Type B pancreatic cell (in vitro differentiated cells): ENCODE measurements around the gene C12orf76. TPM values are rescaled to one million over a fixed set of nuclear protein-coding genes. Genes with fewer than 3 reads are reported as not detected.
A peak's percentile ranks its signal among the peaks of the same experiment; 100 is the strongest.

ENCODE experiments used
- DNase-seq: peaks from one replicate; pipeline ENCODE4 v3.0.0; 2021; ENCODE audit warnings: mixed read lengths; ENCODE audit not compliant: unreplicated experiment; ENCODE audit errors: extremely low spot score
- H3K27ac Mint-ChIP-seq: 2 replicates; pipeline ENCODE4 v1.8.0; 2021; ENCODE audit warnings: mild to moderate bottlenecking, mixed read lengths
- H3K27me3 Mint-ChIP-seq: 2 replicates; pipeline ENCODE4 v1.8.0; 2021; ENCODE audit warnings: mixed read lengths
- H3K36me3 Mint-ChIP-seq: 2 replicates; pipeline ENCODE4 v1.8.0; 2021; ENCODE audit warnings: mixed read lengths
- H3K4me1 Mint-ChIP-seq: one replicate; pipeline ENCODE4 v1.8.0; 2021; ENCODE audit warnings: mixed read lengths; ENCODE audit not compliant: unreplicated experiment
- H3K4me3 Mint-ChIP-seq: 2 replicates; pipeline ENCODE4 v1.8.0; 2021; ENCODE audit warnings: mild to moderate bottlenecking, mixed read lengths
- H3K9me3 Mint-ChIP-seq: 2 replicates; pipeline ENCODE4 v1.8.0; 2021; ENCODE audit warnings: mixed read lengths
- CTCF ChIP-seq: fragments of 200-600 bp; sonication (generic); conservative IDR thresholded peaks from 2 replicates; pipeline ENCODE4 v1.5.0; 2021; ENCODE audit warnings: antibody characterized with exemption, mild to moderate bottlenecking
- total RNA-seq: library from RNA; stranded (reverse); gene quantifications from 2 replicates; pipeline ENCODE4 v1.2.1, GENCODE V29; 2021; ENCODE audit warnings: low replicate concordance

The C12orf76 gene
- total RNA-seq, 1 donor from 2014 or later, result 20.8 TPM

GRCh38 chr12:109996483-109996853, 51.9 kb downstream of the C12orf76 start:
- H3K27me3 Mint-ChIP-seq, result no peaks in the 10 kb centered on the region
- no peaks in the 10 kb centered on the region for H3K36me3 Mint-ChIP-seq
- peaks cover 25% of the 10 kb centered on the region for H3K4me1 Mint-ChIP-seq
- H3K9me3 Mint-ChIP-seq, result no peaks in the 10 kb centered on the region
- no peak for DNase-seq
- no peak for TF ChIP-seq CTCF
- peak overlapping the region; percentile 92 for H3K4me3 Mint-ChIP-seq
- H3K27ac Mint-ChIP-seq, result peak overlapping the region; percentile 91

- no peaks in the 10 kb centered on the region for H3K9me3 Mint-ChIP-seq
- H3K4me3 Mint-ChIP-seq, result peak within 1 kb of the TSS; percentile 97
- H3K27ac Mint-ChIP-seq, result peak within 1 kb of the TSS; percentile 91
- no peaks in the 10 kb centered on the region for H3K27me3 Mint-ChIP-seq
- H3K36me3 Mint-ChIP-seq, result no peaks in the 10 kb centered on the region
- TF ChIP-seq CTCF, result peak; percentile 15
- peak; percentile 92 for DNase-seq
- H3K4me1 Mint-ChIP-seq, result peaks cover 23% of the 10 kb centered on the region
Observed at GRCh38 chr12:109995686-109996482, 52.4 kb downstream of the C12orf76 start, which contains the start of gene GIT2. Gene GIT2, minus strand, starts transcription at chr12:109996368. Its CDS starts 144 bp downstream, at chr12:109996224.

- no peak for DNase-seq
- peaks cover 22% of the 10 kb centered on the region for H3K4me1 Mint-ChIP-seq
- H3K4me3 Mint-ChIP-seq, result peak overlapping the region; percentile 97
- H3K9me3 Mint-ChIP-seq, result no peaks in the 10 kb centered on the region
- H3K36me3 Mint-ChIP-seq, result no peaks in the 10 kb centered on the region
- H3K27me3 Mint-ChIP-seq, result no peaks in the 10 kb centered on the region
- TF ChIP-seq CTCF, result no peak
- H3K27ac Mint-ChIP-seq, result peak overlapping the region; percentile 75
Observed at GRCh38 chr12:109995361-109995685, 53.0 kb downstream of the C12orf76 start.

- peaks cover 22% of the 10 kb centered on the region for H3K4me1 Mint-ChIP-seq
- no peak overlapping the region for H3K27ac Mint-ChIP-seq
- no peak for TF ChIP-seq CTCF
- peak overlapping the region; percentile 97 for H3K4me3 Mint-ChIP-seq
- no peaks in the 10 kb centered on the region for H3K27me3 Mint-ChIP-seq
- no peaks in the 10 kb centered on the region for H3K9me3 Mint-ChIP-seq
- peaks cover 1% of the 10 kb centered on the region for H3K36me3 Mint-ChIP-seq
- DNase-seq, result no peak
Observed at GRCh38 chr12:109994401-109995175, 53.7 kb downstream of the C12orf76 start.

DNA sequence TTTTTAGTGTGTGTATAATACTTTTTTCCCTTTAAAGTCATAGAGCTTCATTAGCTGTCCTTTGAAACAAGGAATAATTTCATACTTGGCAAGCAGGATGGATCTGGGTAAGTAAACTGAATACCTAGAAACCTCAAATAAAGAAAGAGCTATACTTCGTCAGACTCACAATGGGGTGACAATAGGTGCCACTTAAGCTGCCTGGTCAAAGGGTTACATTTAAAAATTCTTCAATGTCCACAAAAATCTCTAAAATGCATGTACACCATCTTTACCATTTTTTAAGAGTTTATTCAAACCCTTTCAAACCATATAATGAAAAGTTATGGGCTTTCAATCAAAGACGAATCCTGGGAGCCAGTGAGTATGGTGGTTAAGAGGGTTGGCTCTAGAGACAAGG, 55.2 kb downstream of the C12orf76 start:
- Mint-ChIP-seq H3K4me1 (peaks cover 22% of the 10 kb centered on the region), H3K4me3 (no peak overlapping the region), H3K36me3 (peaks cover 9% of the 10 kb centered on the region), H3K9me3 (no peaks in the 10 kb centered on the region), H3K27ac (no peak overlapping the region), H3K27me3 (no peaks in the 10 kb centered on the region)
- no peak for TF ChIP-seq CTCF
- no peak for DNase-seq
